Measurements from ENCODE around the gene BEST2.
A peak's percentile ranks its signal among the peaks of the same experiment; 100 is the strongest.

BEST2 gene

GRCh38 chr19:12801466-12802266 lies 50.1 kb downstream of the BEST2 start, which contains the start of the genes PRDX2 and THSD8:
TSS of gene PRDX2 (minus strand) at chr19:12801800. CDS start at chr19:12801261, 539 bp downstream.
TSS of gene THSD8 (plus strand) at chr19:12802069. CDS start at chr19:12802072, 3 bp downstream.
- DNase-seq (ENCODE audit: low spot score): peak; percentile 89

GRCh38 chr19:12802267-12803106 lies 50.9 kb downstream of the BEST2 start:
- peak; percentile 65 for DNase-seq (ENCODE audit: low spot score)

GRCh38 chr19:12804051-12804450 lies 52.5 kb downstream of the BEST2 start:
- no peak for DNase-seq (ENCODE audit: low spot score)

GRCh38 chr19:12806242-12807081 lies 54.9 kb downstream of the BEST2 start, which contains the start of gene RNASEH2A:
TSS of gene RNASEH2A (plus strand) at chr19:12806584. CDS start at chr19:12806674, 90 bp downstream.
- DNase-seq (ENCODE audit: low spot score): peak; percentile 98

All from AG08396 (cell line).